GM12878 (cell line): Measurements from ENCODE around the gene PHLDB1. TPM values are rescaled to one million over a fixed set of nuclear protein-coding genes. Genes with fewer than 3 reads are reported as not detected.

Source experiments
- ATAC-seq: fragments of 200-7000 bp; cut with Tn5 transposase; 3 replicates; pipeline ENCODE4 v1.9.1; 2020; ENCODE audit warnings: mild to moderate bottlenecking, moderate library complexity
- BruUV-seq: library from RNA; stranded (reverse); fragments of 400-500 nt; replicated peaks from 2 replicates; lab custom pipeline; 2021; lab: Mats Ljungman, UMichigan
- CTCF ChIA-PET: fragments of 300-600 bp; sonication (Branson Sonifier 250); formaldehyde crosslinking; extraction: SDS; loops from one replicate; lab custom pipeline; 2021; ENCODE audit warnings: inconsistent platforms; lab: Yijun Ruan, JAX
- POLR2A ChIA-PET: fragments of 350-600 bp; formaldehyde crosslinking; extraction: SDS; loops from one replicate; lab custom pipeline; 2021; ENCODE audit warnings: inconsistent platforms; lab: Charles Lee
- RAD21 ChIA-PET: fragments of 300-600 bp; sonication (Branson Sonifier 250); formaldehyde crosslinking; loops from one replicate; lab custom pipeline; 2023; ENCODE audit warnings: antibody characterized with exemption; ENCODE audit not compliant: unreplicated experiment; lab: Charles Lee
- SMC1A ChIA-PET: fragments of 300-600 bp; sonication (Branson Sonifier 250); formaldehyde crosslinking; loops from one replicate; lab custom pipeline; 2023; ENCODE audit not compliant: unreplicated experiment, uncharacterized antibody; lab: Charles Lee
- DNase-seq: peaks from one replicate; pipeline ENCODE4 v3.0.0-alpha.2; 2011; ENCODE audit warnings: low read depth, low spot score
- FAIRE-seq: peaks from 3 replicates; lab custom pipeline; 2011; peaks lifted over from hg19 to GRCh38; lab: Jason Lieb, UNC
- H2AFZ ChIP-seq: 2 replicates; pipeline ENCODE4 v1.6.0; 2011; ENCODE audit warnings: low read depth, low read length, control low read depth; ENCODE audit not compliant: control insufficient read depth
- H3K27ac ChIP-seq: 2 replicates; pipeline ENCODE4 v1.5.1; 2011; ENCODE audit warnings: control low read depth; ENCODE audit not compliant: control insufficient read depth, insufficient read depth
- H3K27me3 ChIP-seq, 2 experiments: replicated peaks in 1 of 2; 2 replicates each; pipeline versions ENCODE4 v1.6.0 to v1.6.1; 2011; ENCODE audit warnings: low read length in 1 of 2; ENCODE audit not compliant: control insufficient read depth in 2 of 2, insufficient read depth in 2 of 2
- H3K36me3 ChIP-seq, 2 experiments: 2 replicates each; pipeline ENCODE4 v1.5.1; 2011; ENCODE audit warnings: low read length in 1 of 2; ENCODE audit not compliant: control insufficient read depth in 2 of 2, insufficient read depth in 2 of 2
- H3K4me1 ChIP-seq: 2 replicates; pipeline ENCODE4 v1.6.1; 2011; ENCODE audit warnings: mild to moderate bottlenecking, low read length, moderate library complexity, mixed read lengths; ENCODE audit not compliant: control insufficient read depth, insufficient read depth
- H3K4me2 ChIP-seq: 2 replicates; pipeline ENCODE4 v1.6.0; 2011; ENCODE audit warnings: control low read depth; ENCODE audit not compliant: control insufficient read depth, insufficient read depth
- H3K4me3 ChIP-seq: fragments of 200-600 bp; sonication (generic); 2 replicates; pipeline ENCODE4 v1.5.1; 2016
- H3K79me2 ChIP-seq: 2 replicates; pipeline ENCODE4 v1.6.0; 2011; ENCODE audit warnings: low read length; ENCODE audit not compliant: control insufficient read depth, insufficient read depth
- H3K9ac ChIP-seq: 2 replicates; pipeline ENCODE4 v1.8.0; 2011; ENCODE audit warnings: low read length, control low read depth, mixed read lengths; ENCODE audit not compliant: control insufficient read depth, insufficient read depth
- H3K9me3 ChIP-seq: replicated peaks from 3 replicates; pipeline ENCODE4 v1.5.1; 2011; ENCODE audit warnings: mild to moderate bottlenecking, low read length; ENCODE audit not compliant: control insufficient read depth, insufficient read depth
- H4K20me1 ChIP-seq: 2 replicates; pipeline ENCODE4 v1.6.0; 2011; ENCODE audit not compliant: control insufficient read depth, insufficient read depth
- ASH2L ChIP-seq: fragments of 300-600, 200-600 bp; sonication (generic); IDR thresholded peaks from 2 replicates; pipeline ENCODE4 v1.6.1; 2017; ENCODE audit warnings: low read depth, mild to moderate bottlenecking, borderline replicate concordance
- ESRRA ChIP-seq: IDR thresholded peaks from 2 replicates; pipeline ENCODE4 v1.6.1; 2012; ENCODE audit warnings: mild to moderate bottlenecking, low read length, improper control_type of control experiment
- TARDBP ChIP-seq: IDR thresholded peaks from 2 replicates; pipeline ENCODE4 v1.6.1; 2016; ENCODE audit warnings: borderline replicate concordance
- ZNF217 ChIP-seq: fragments of 450-650 bp; IDR thresholded peaks from 2 replicates; pipeline ENCODE4 v1.6.1; 2017; ENCODE audit warnings: antibody characterized with exemption, mild to moderate bottlenecking
- WGBS: methylation state at CpG from one replicate; pipeline ENCODE4 v1.1.6; 2016; ENCODE audit warnings: low lambda C conversion rate; ENCODE audit not compliant: insufficient replicate concordance, insufficient coverage; ENCODE audit errors: missing lambda C conversion rate; 5-methylcytosine and 5-hydroxymethylcytosine counted together
- in situ Hi-C: fragments of 300-500 bp; cut with MboI; formaldehyde crosslinking; loops from 9 replicates; pipeline ENCODE4 v1.14.3; 2018; ENCODE audit warnings: mixed read lengths
- intact Hi-C: fragments of 100-400 bp; cut with micrococcal nuclease; formaldehyde crosslinking; loops from one replicate; pipeline ENCODE4 v1.14.2; 2022; ENCODE audit not compliant: unreplicated experiment
- polyA plus RNA-seq, 11 experiments: library from polyadenylated mRNA; depleted of rRNA in 4 of 11; unstranded in 6 of 11; stranded (reverse) in 5 of 11; fragments of >200 nt; fragmentation: Nextera tagmentation in 4 of 11; fragmentation: Illumina TruSeq in 1 of 11; extraction: Ambion mirVana in 4 of 11; extraction: Trizol in 1 of 11; gene quantifications; 1 replicate in 1 of 11; 2 replicates in 10 of 11; pipeline versions ENCODE4 v1.2.1 to v1.2.3, GENCODE V29; 2011 to 2016; ENCODE audit warnings: inconsistent platforms in 2 of 11, missing spikeins in 2 of 11, low read depth in 1 of 11
- total RNA-seq, 4 experiments: library from RNA; depleted of rRNA in 3 of 4; stranded (reverse); fragments of >200 nt in 3 of 4; fragmentation: Illumina TruSeq in 1 of 4; extraction: Trizol in 1 of 4; gene quantifications; 2 replicates each; pipeline versions ENCODE4 v1.2.1 to v1.2.3, GENCODE V29; 2013 to 2021
- TF ChIP-seq, protein P1 (sequence below): fragments of 450-650 bp; IDR thresholded peaks from 2 replicates; pipeline ENCODE4 v1.6.1; 2016; ENCODE audit warnings: mild to moderate bottlenecking
- TF ChIP-seq, protein P2 (sequence below): IDR thresholded peaks from 2 replicates; pipeline ENCODE4 v1.6.1; 2012; ENCODE audit warnings: improper control_type of control experiment, low read depth, low read length; ENCODE audit not compliant: insufficient replicate concordance
- TF ChIP-seq, protein P3 (sequence below): fragments of 150-350 bp; IDR thresholded peaks from 2 replicates; pipeline ENCODE4 v1.6.1; 2016; ENCODE audit warnings: low read depth, low read length
- TF ChIP-seq, protein P4 (sequence below): IDR thresholded peaks from 2 replicates; pipeline ENCODE4 v1.6.1; 2011; ENCODE audit warnings: mild to moderate bottlenecking, low read depth, low read length, moderate library complexity; ENCODE audit not compliant: insufficient replicate concordance
- TF ChIP-seq, protein P5 (sequence below): fragments of 150-350 bp; IDR thresholded peaks from 2 replicates; pipeline ENCODE4 v1.6.1; 2014; ENCODE audit warnings: mild to moderate bottlenecking, low read depth, low read length

PHLDB1 gene
- total and polyA plus RNA-seq, 10 of the 15 experiments (the other 5 are each of a cell fraction or from before 2014, with no cell fraction given): 0.03 to 0.26 (median 0.18) TPM; not detected in 4

DNA sequence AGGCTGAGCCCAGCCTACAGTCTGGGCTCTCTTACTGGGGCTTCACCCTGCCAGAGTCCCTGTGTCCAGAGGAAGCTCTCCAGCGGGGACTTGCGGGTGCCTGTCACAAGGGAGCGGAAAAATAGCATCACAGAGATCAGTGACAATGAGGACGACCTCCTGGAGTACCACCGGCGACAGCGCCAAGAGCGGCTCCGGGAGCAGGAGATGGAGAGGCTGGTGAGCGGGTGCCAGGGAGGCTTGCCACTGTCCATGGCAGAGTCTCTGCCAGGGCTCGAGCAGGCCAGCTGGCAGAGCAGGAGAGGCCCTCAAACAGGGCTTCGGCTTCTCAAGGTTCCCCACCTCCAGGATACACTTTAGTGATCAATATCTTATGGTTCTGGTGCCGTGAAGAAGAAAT lies 21.0 kb downstream of the PHLDB1 start:
- H3K9ac ChIP-seq: no peak overlapping the region
- SMC1A ChIA-PET: no interaction called here
- in situ Hi-C loops: no loop called here
- RAD21 ChIA-PET: no interaction called here
- BruUV-seq: no TSS peak
- no peak overlapping the region for H3K4me2 ChIP-seq
- CTCF ChIA-PET: interaction anchor here (1.3 kb wide), 2 partner anchors 17 to 19 kb away, joined by 3 read pairs; no protein-coding TSS in a partner anchor
- intact Hi-C loops: no loop called here
- H3K79me2 ChIP-seq: no peaks in the 10 kb centered on the region
- H3K36me3 ChIP-seq: no peaks in the 10 kb centered on the region
- POLR2A ChIA-PET: no interaction called here
- H3K4me1 ChIP-seq: no peaks in the 10 kb centered on the region
- no peak overlapping the region for H3K4me3 ChIP-seq
- H4K20me1 ChIP-seq: no peaks in the 10 kb centered on the region
- WGBS: 45% methylated on average over 13 of the region's 13 CpGs
- ATAC-seq (no peak), FAIRE-seq (no peak), DNase-seq (no peak)
- peaks cover 0 to 7% of the 10 kb centered on the region in 2 experiments; a peak in 2 of 4 replicates for H3K27me3 ChIP-seq
- H3K27ac ChIP-seq: no peak overlapping the region
- H2AFZ ChIP-seq: no peak overlapping the region
- no peaks in the 10 kb centered on the region for H3K9me3 ChIP-seq
- TF ChIP-seq ASH2L (no peak), ESRRA (no peak), ZNF217 (no peak), TARDBP (no peak)
- TF ChIP-seq, protein P1, sequence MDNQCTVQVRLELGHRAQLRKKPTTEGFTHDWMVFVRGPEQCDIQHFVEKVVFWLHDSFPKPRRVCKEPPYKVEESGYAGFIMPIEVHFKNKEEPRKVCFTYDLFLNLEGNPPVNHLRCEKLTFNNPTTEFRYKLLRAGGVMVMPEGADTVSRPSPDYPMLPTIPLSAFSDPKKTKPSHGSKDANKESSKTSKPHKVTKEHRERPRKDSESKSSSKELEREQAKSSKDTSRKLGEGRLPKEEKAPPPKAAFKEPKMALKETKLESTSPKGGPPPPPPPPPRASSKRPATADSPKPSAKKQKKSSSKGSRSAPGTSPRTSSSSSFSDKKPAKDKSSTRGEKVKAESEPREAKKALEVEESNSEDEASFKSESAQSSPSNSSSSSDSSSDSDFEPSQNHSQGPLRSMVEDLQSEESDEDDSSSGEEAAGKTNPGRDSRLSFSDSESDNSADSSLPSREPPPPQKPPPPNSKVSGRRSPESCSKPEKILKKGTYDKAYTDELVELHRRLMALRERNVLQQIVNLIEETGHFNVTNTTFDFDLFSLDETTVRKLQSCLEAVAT: no peak
- TF ChIP-seq, protein P2, sequence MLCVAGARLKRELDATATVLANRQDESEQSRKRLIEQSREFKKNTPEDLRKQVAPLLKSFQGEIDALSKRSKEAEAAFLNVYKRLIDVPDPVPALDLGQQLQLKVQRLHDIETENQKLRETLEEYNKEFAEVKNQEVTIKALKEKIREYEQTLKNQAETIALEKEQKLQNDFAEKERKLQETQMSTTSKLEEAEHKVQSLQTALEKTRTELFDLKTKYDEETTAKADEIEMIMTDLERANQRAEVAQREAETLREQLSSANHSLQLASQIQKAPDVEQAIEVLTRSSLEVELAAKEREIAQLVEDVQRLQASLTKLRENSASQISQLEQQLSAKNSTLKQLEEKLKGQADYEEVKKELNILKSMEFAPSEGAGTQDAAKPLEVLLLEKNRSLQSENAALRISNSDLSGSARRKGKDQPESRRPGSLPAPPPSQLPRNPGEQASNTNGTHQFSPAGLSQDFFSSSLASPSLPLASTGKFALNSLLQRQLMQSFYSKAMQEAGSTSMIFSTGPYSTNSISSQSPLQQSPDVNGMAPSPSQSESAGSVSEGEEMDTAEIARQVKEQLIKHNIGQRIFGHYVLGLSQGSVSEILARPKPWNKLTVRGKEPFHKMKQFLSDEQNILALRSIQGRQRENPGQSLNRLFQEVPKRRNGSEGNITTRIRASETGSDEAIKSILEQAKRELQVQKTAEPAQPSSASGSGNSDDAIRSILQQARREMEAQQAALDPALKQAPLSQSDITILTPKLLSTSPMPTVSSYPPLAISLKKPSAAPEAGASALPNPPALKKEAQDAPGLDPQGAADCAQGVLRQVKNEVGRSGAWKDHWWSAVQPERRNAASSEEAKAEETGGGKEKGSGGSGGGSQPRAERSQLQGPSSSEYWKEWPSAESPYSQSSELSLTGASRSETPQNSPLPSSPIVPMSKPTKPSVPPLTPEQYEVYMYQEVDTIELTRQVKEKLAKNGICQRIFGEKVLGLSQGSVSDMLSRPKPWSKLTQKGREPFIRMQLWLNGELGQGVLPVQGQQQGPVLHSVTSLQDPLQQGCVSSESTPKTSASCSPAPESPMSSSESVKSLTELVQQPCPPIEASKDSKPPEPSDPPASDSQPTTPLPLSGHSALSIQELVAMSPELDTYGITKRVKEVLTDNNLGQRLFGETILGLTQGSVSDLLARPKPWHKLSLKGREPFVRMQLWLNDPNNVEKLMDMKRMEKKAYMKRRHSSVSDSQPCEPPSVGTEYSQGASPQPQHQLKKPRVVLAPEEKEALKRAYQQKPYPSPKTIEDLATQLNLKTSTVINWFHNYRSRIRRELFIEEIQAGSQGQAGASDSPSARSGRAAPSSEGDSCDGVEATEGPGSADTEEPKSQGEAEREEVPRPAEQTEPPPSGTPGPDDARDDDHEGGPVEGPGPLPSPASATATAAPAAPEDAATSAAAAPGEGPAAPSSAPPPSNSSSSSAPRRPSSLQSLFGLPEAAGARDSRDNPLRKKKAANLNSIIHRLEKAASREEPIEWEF: no peak
- TF ChIP-seq, protein P3, sequence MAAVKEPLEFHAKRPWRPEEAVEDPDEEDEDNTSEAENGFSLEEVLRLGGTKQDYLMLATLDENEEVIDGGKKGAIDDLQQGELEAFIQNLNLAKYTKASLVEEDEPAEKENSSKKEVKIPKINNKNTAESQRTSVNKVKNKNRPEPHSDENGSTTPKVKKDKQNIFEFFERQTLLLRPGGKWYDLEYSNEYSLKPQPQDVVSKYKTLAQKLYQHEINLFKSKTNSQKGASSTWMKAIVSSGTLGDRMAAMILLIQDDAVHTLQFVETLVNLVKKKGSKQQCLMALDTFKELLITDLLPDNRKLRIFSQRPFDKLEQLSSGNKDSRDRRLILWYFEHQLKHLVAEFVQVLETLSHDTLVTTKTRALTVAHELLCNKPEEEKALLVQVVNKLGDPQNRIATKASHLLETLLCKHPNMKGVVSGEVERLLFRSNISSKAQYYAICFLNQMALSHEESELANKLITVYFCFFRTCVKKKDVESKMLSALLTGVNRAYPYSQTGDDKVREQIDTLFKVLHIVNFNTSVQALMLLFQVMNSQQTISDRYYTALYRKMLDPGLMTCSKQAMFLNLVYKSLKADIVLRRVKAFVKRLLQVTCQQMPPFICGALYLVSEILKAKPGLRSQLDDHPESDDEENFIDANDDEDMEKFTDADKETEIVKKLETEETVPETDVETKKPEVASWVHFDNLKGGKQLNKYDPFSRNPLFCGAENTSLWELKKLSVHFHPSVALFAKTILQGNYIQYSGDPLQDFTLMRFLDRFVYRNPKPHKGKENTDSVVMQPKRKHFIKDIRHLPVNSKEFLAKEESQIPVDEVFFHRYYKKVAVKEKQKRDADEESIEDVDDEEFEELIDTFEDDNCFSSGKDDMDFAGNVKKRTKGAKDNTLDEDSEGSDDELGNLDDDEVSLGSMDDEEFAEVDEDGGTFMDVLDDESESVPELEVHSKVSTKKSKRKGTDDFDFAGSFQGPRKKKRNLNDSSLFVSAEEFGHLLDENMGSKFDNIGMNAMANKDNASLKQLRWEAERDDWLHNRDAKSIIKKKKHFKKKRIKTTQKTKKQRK: no peak
- TF ChIP-seq, protein P4, sequence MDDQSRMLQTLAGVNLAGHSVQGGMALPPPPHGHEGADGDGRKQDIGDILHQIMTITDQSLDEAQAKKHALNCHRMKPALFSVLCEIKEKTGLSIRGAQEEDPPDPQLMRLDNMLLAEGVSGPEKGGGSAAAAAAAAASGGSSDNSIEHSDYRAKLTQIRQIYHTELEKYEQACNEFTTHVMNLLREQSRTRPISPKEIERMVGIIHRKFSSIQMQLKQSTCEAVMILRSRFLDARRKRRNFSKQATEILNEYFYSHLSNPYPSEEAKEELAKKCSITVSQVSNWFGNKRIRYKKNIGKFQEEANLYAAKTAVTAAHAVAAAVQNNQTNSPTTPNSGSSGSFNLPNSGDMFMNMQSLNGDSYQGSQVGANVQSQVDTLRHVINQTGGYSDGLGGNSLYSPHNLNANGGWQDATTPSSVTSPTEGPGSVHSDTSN: no peak
- TF ChIP-seq, protein P5, sequence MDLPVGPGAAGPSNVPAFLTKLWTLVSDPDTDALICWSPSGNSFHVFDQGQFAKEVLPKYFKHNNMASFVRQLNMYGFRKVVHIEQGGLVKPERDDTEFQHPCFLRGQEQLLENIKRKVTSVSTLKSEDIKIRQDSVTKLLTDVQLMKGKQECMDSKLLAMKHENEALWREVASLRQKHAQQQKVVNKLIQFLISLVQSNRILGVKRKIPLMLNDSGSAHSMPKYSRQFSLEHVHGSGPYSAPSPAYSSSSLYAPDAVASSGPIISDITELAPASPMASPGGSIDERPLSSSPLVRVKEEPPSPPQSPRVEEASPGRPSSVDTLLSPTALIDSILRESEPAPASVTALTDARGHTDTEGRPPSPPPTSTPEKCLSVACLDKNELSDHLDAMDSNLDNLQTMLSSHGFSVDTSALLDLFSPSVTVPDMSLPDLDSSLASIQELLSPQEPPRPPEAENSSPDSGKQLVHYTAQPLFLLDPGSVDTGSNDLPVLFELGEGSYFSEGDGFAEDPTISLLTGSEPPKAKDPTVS: no peak
